Measurements from ENCODE around the gene ZBTB20. TPM values are rescaled to one million over a fixed set of nuclear protein-coding genes. Genes with fewer than 3 reads are reported as not detected.
"Not testable (repeated sequence)": the region's sequence is repeated elsewhere in the genome, so short reads cannot be mapped to it uniquely, and the experiment has no call there.

The ZBTB20 gene
- total RNA-seq, 5 donors from 2014 or later (not counting 1 experiment from before 2014, with no cell fraction given): 43.1 to 80.7 (median 48.4) TPM

- Histone ChIP-seq H3K4me1 (ENCODE audit: control insufficient read depth in 1 of 2, extremely low read depth in 1 of 2, insufficient read depth in 2 of 2, low read length in 2 of 2) (no peaks in the 10 kb centered on the region), H3K9me3 (no peaks in the 10 kb centered on the region), H3K4me3 (ENCODE audit: control insufficient read depth in 1 of 2, extremely low read depth in 1 of 2, low read length in 1 of 2) (no peak overlapping the region), H3K27me3 (replicated peaks in 1 of 2; ENCODE audit: control insufficient read depth in 2 of 2, extremely low read depth in 1 of 2, insufficient read depth in 2 of 2, low read length in 1 of 2) (no peaks in the 10 kb centered on the region), H3K27ac (ENCODE audit: low read length) (no peak overlapping the region), H3K36me3 (ENCODE audit: control insufficient read depth in 2 of 2, extremely low read depth in 1 of 2, insufficient read depth in 1 of 2, low read length in 1 of 2) (peaks cover 0 to 10% of the 10 kb centered on the region in 2 donors)
- POLR2A ChIA-PET: interaction anchor here in 1 of 2 donors (0.6 to 0.9 kb wide), 2 partner anchors 11 to 36 kb away, joined by 3 to 5 read pairs; partner anchors contain the start of gene ZBTB20
- ATAC-seq (replicated peaks in 1 of 4): no peak
- Mint-ChIP-seq H3K4me3 (no peak overlapping the region), H3K27ac (no peak overlapping the region), H3K27me3 (no peaks in the 10 kb centered on the region), H3K9me3 (peaks cover 2 to 3% (median 3%) of the 10 kb centered on the region in 3 donors), H3K4me1 (peaks cover 21 to 27% (median 21%) of the 10 kb centered on the region in 3 donors), H3K36me3 (peaks cover 17% of the 10 kb centered on the region)
- DNase-seq: no peak
- CTCF ChIA-PET: no interaction called here
- no CpG with 5 or more reads among the region's 1 CpG for WGBS (ENCODE audit: insufficient coverage)
Observed at GRCh38 chr3:115111632-115112031, 35.5 kb downstream of the ZBTB20 start.

GRCh38 chr3:115110830-115111229, 36.3 kb downstream of the ZBTB20 start:
- no peak for DNase-seq
- H3K4me1 ChIP-seq (ENCODE audit: control insufficient read depth in 1 of 2, extremely low read depth in 1 of 2, insufficient read depth in 2 of 2, low read length in 2 of 2): no peaks in the 10 kb centered on the region
- no peak overlapping the region for H3K27ac Mint-ChIP-seq
- peaks cover 17% of the 10 kb centered on the region for H3K36me3 Mint-ChIP-seq
- no CpG with 5 or more reads among the region's 5 CpGs for WGBS (ENCODE audit: insufficient coverage)
- H3K9me3 ChIP-seq: no peaks in the 10 kb centered on the region
- H3K36me3 ChIP-seq (ENCODE audit: control insufficient read depth in 2 of 2, extremely low read depth in 1 of 2, insufficient read depth in 1 of 2, low read length in 1 of 2): peaks cover 0 to 10% of the 10 kb centered on the region in 2 donors
- no peaks in the 10 kb centered on the region for H3K27me3 ChIP-seq (replicated peaks in 1 of 2; ENCODE audit: control insufficient read depth in 2 of 2, extremely low read depth in 1 of 2, insufficient read depth in 2 of 2, low read length in 1 of 2)
- peaks cover 2 to 3% (median 3%) of the 10 kb centered on the region in 3 donors for H3K9me3 Mint-ChIP-seq
- ChIA-PET CTCF (no interaction called here), POLR2A (no interaction called here)
- ATAC-seq (replicated peaks in 1 of 4): no peak
- no peak overlapping the region for H3K4me3 ChIP-seq (ENCODE audit: control insufficient read depth in 1 of 2, extremely low read depth in 1 of 2, low read length in 1 of 2)
- no peak overlapping the region for H3K4me3 Mint-ChIP-seq
- peaks cover 16 to 22% (median 19%) of the 10 kb centered on the region in 3 donors for H3K4me1 Mint-ChIP-seq
- no peak overlapping the region for H3K27ac ChIP-seq (ENCODE audit: low read length)
- H3K27me3 Mint-ChIP-seq: no peaks in the 10 kb centered on the region

DNA sequence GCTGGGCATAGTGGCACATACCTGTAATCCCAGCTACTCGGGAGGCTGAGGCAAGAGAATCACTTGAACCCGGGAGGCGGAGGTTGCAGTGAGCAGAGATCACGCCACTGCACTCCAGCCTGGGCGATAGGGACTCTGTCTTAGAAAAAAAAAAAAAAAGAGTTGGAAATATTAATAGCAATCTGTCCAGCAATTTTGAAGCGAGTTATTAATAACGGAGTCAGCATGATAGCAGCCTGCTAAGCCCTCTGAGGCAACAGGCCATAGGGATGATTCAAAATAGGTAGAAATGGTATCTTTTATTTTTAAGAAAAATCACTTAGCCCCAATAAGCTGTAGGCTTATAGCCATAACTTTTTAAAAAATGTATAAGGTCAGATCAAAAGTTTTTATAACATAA, 37.0 kb downstream of the ZBTB20 start:
- H3K4me3 Mint-ChIP-seq; H3K4me1 ChIP-seq (ENCODE audit: control insufficient read depth in 1 of 2, extremely low read depth in 1 of 2, insufficient read depth in 2 of 2, low read length in 2 of 2); DNase-seq; H3K9me3 ChIP-seq; H3K27me3 Mint-ChIP-seq; H3K27ac Mint-ChIP-seq; H3K9me3 Mint-ChIP-seq; H3K4me3 ChIP-seq (ENCODE audit: control insufficient read depth in 1 of 2, extremely low read depth in 1 of 2, low read length in 1 of 2); H3K27me3 ChIP-seq (replicated peaks in 1 of 2; ENCODE audit: control insufficient read depth in 2 of 2, extremely low read depth in 1 of 2, insufficient read depth in 2 of 2, low read length in 1 of 2); ATAC-seq (replicated peaks in 1 of 4); H3K27ac ChIP-seq (ENCODE audit: low read length): not testable (repeated sequence)
- H3K36me3 Mint-ChIP-seq: peaks cover 17% of the 10 kb centered on the region
- CTCF ChIA-PET: interaction anchor here in 1 of 2 donors (0.7 kb wide), 1 partner anchor 18 kb away, joined by 3 read pairs; no protein-coding TSS in a partner anchor
- 98% methylated on average over 5 of the region's 7 CpGs for WGBS (ENCODE audit: insufficient coverage)
- POLR2A ChIA-PET: interaction anchor here in 1 of 2 donors (0.7 kb wide), 1 partner anchor 96 kb away, joined by 4 read pairs; no protein-coding TSS in a partner anchor
- H3K36me3 ChIP-seq (ENCODE audit: control insufficient read depth in 2 of 2, extremely low read depth in 1 of 2, insufficient read depth in 1 of 2, low read length in 1 of 2): peaks cover 0 to 10% of the 10 kb centered on the region in 2 donors
- peaks cover 16 to 19% (median 18%) of the 10 kb centered on the region in 3 donors for H3K4me1 Mint-ChIP-seq

- Histone ChIP-seq H3K4me3 (ENCODE audit: control insufficient read depth in 1 of 2, extremely low read depth in 1 of 2, low read length in 1 of 2) (no peak overlapping the region), H3K36me3 (ENCODE audit: control insufficient read depth in 2 of 2, extremely low read depth in 1 of 2, insufficient read depth in 1 of 2, low read length in 1 of 2) (peaks cover 4 to 10% of the 10 kb centered on the region in 2 donors), H3K27me3 (replicated peaks in 1 of 2; ENCODE audit: control insufficient read depth in 2 of 2, extremely low read depth in 1 of 2, insufficient read depth in 2 of 2, low read length in 1 of 2) (no peaks in the 10 kb centered on the region), H3K9me3 (no peaks in the 10 kb centered on the region), H3K27ac (ENCODE audit: low read length) (no peak overlapping the region), H3K4me1 (ENCODE audit: control insufficient read depth in 1 of 2, extremely low read depth in 1 of 2, insufficient read depth in 2 of 2, low read length in 2 of 2) (no peaks in the 10 kb centered on the region)
- ChIA-PET POLR2A (interaction anchor here in 1 of 2 donors (0.7 kb wide), 1 partner anchor 14 kb away, joined by 3 read pairs; no protein-coding TSS in a partner anchor), CTCF (interaction anchor here in 1 of 2 donors (0.6 to 1.1 kb wide), 2 partner anchors 16 to 36 kb away, joined by 3 read pairs; no protein-coding TSS in a partner anchor)
- Mint-ChIP-seq H3K27ac (no peak overlapping the region), H3K27me3 (no peaks in the 10 kb centered on the region), H3K36me3 (peaks cover 29% of the 10 kb centered on the region), H3K4me1 (peaks cover 14 to 16% (median 14%) of the 10 kb centered on the region in 3 donors), H3K9me3 (peaks cover 7 to 14% (median 7%) of the 10 kb centered on the region in 3 donors), H3K4me3 (no peak overlapping the region)
- no CpG with 5 or more reads among the region's 5 CpGs for WGBS (ENCODE audit: insufficient coverage)
- DNase-seq: no peak
- no peak for ATAC-seq (replicated peaks in 1 of 4)
Observed at GRCh38 chr3:115108614-115109013, 38.5 kb downstream of the ZBTB20 start.

- Histone ChIP-seq H3K9me3 (no peaks in the 10 kb centered on the region), H3K27ac (ENCODE audit: low read length) (no peak overlapping the region), H3K4me1 (ENCODE audit: control insufficient read depth in 1 of 2, extremely low read depth in 1 of 2, insufficient read depth in 2 of 2, low read length in 2 of 2) (peaks cover 0 to 28% of the 10 kb centered on the region in 2 experiments), H3K36me3 (ENCODE audit: control insufficient read depth in 2 of 2, extremely low read depth in 1 of 2, insufficient read depth in 1 of 2, low read length in 1 of 2) (peaks cover 1 to 4% of the 10 kb centered on the region in 2 donors), H3K4me3 (ENCODE audit: control insufficient read depth in 1 of 2, extremely low read depth in 1 of 2, low read length in 1 of 2) (no peak overlapping the region), H3K27me3 (replicated peaks in 1 of 2; ENCODE audit: control insufficient read depth in 2 of 2, extremely low read depth in 1 of 2, insufficient read depth in 2 of 2, low read length in 1 of 2) (no peaks in the 10 kb centered on the region)
- Mint-ChIP-seq H3K9me3 (peaks cover 4 to 11% (median 5%) of the 10 kb centered on the region in 3 donors), H3K27ac (peak overlapping the region; percentile 40 to 45), H3K4me3 (no peak overlapping the region), H3K36me3 (peaks cover 21% of the 10 kb centered on the region), H3K4me1 (peaks cover 42 to 45% (median 43%) of the 10 kb centered on the region in 3 donors), H3K27me3 (no peaks in the 10 kb centered on the region)
- no CpG with 5 or more reads among the region's 2 CpGs for WGBS (ENCODE audit: insufficient coverage)
- ChIA-PET POLR2A (no interaction called here), CTCF (interaction anchor here in 1 of 2 donors (1.5 kb wide), 1 partner anchor 64 kb away, joined by 6 read pairs; no protein-coding TSS in a partner anchor)
- DNase-seq: no peak
- ATAC-seq (replicated peaks in 1 of 4): no peak
Observed at GRCh38 chr3:115102046-115102445, 45.0 kb downstream of the ZBTB20 start.

DNA sequence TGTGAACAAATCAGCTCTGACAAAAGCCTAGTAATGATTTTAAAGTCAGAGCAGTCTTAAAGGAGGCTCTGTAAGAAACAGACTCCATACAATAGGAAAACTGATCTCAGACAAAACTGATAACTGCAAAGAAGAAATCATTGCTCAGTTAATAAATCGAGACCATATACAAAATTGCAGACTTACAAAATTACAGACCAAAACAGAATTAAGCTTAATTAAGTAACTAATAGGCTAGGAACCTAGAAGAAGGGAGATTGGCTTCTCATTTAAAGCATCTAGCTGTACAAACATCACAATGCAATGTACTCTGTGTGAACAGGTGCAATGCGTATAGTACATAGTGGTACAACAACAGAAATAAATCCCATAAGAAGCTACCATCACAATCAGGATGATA, 46.3 kb downstream of the ZBTB20 start:
- ChIA-PET CTCF (interaction anchor here (0.6 to 2.0 kb wide), 13 partner anchors 9 to 942 kb away, joined by 3 to 9 read pairs (median 4); no protein-coding TSS in a partner anchor), POLR2A (interaction anchor here (0.7 to 1.9 kb wide), 6 partner anchors 10 to 64 kb away, joined by 3 to 8 read pairs (median 5); partner anchors contain the start of gene ZBTB20 (in 1 of the 2))
- no CpG with 5 or more reads among the region's 2 CpGs for WGBS (ENCODE audit: insufficient coverage)
- DNase-seq (no peak), ATAC-seq (replicated peaks in 1 of 4) (no peak)
- Histone ChIP-seq H3K36me3 (ENCODE audit: control insufficient read depth in 2 of 2, extremely low read depth in 1 of 2, insufficient read depth in 1 of 2, low read length in 1 of 2) (peaks cover 0 to 4% of the 10 kb centered on the region in 2 donors), H3K27me3 (replicated peaks in 1 of 2; ENCODE audit: control insufficient read depth in 2 of 2, extremely low read depth in 1 of 2, insufficient read depth in 2 of 2, low read length in 1 of 2) (no peaks in the 10 kb centered on the region), H3K4me3 (ENCODE audit: control insufficient read depth in 1 of 2, extremely low read depth in 1 of 2, low read length in 1 of 2) (peak overlapping the region in 1 of 2 donors; percentile 58), H3K4me1 (ENCODE audit: control insufficient read depth in 1 of 2, extremely low read depth in 1 of 2, insufficient read depth in 2 of 2, low read length in 2 of 2) (peaks cover 0 to 28% of the 10 kb centered on the region in 2 experiments), H3K9me3 (no peaks in the 10 kb centered on the region), H3K27ac (ENCODE audit: low read length) (peak overlapping the region; percentile 8)
- Mint-ChIP-seq H3K27ac (peak overlapping the region; percentile 72 to 74), H3K36me3 (peaks cover 21% of the 10 kb centered on the region), H3K4me3 (peak overlapping the region; percentile 69 to 84 (median 84)), H3K4me1 (peaks cover 47 to 50% (median 49%) of the 10 kb centered on the region in 3 donors), H3K27me3 (no peaks in the 10 kb centered on the region), H3K9me3 (peaks cover 4 to 11% (median 5%) of the 10 kb centered on the region in 3 donors)

Measured in T-cell (primary cell).